ENCODE measurements around the gene CPNE5. TPM values are rescaled to one million over a fixed set of nuclear protein-coding genes. Genes with fewer than 3 reads are reported as not detected.

The CPNE5 gene
- polyA plus RNA-seq, 3 donors: 0.47 to 0.85 (median 0.82) TPM

DNA sequence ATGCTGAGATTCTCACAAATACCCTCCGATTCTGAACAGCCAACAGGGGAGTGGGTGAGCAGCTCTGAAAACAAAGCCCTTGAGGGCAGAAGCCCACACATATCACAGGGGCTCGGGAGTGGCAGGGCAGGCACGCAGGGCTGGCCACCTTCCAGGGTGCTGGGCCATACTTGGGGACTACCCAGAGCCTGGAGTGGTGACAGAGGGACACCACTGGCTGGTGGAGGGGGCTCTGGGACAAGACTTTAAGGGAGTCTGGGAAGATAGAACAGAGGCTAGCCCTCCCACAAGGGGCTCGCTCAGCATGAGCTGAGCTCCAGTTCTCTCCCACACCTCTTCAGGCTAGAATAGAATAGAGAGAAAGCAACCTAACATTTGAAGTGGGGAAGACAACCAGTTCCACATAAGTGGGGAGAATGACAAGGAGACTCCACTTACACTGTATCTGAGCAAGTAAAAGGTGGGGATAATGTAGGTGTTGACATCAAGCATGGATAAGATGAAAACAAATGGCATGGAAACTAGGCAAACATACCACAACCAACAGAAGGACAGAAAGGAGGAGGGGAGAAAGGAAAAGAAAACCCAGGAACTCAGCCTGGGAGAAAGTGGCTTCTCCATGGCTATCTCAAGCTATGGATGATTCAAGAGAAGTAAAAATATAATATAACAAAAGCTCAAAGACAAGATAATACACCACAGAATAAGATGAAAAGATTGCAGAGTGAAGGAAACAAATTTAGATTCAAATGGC, 28.4 kb upstream of the CPNE5 start:
- H3K27ac ChIP-seq (ENCODE audit: low read depth in 1 of 2, low read length in 2 of 2): no peak overlapping the region
- no peak overlapping the region for H3K9ac ChIP-seq (ENCODE audit: insufficient read depth, low read length, poor library complexity, severe bottlenecking)
- peaks cover 73 to 82% of the 10 kb centered on the region in 2 donors for H3K36me3 Mint-ChIP-seq
- no peaks in the 10 kb centered on the region for H4K20me1 ChIP-seq (ENCODE audit: insufficient read depth, low read length)
- H3K4me3 ChIP-seq (replicated peaks in 1 of 3; ENCODE audit: low read depth in 2 of 3, low read length in 3 of 3): no peak overlapping the region
- H3K27ac Mint-ChIP-seq: peak overlapping the region in 1 of 7 donors; percentile 19
- no peaks in the 10 kb centered on the region for H3K4me1 Mint-ChIP-seq
- no peaks in the 10 kb centered on the region for H3K27me3 ChIP-seq (ENCODE audit: control insufficient read depth in 2 of 2, insufficient read depth in 2 of 2, low read length in 2 of 2)
- no peak for DNase-seq
- intact Hi-C loops (cut with micrococcal nuclease): loop anchor here in 1 of 2 donors (10.0 kb wide), 1 partner anchor 93 kb away; no protein-coding TSS in a partner anchor
- TF ChIP-seq, protein P1, sequence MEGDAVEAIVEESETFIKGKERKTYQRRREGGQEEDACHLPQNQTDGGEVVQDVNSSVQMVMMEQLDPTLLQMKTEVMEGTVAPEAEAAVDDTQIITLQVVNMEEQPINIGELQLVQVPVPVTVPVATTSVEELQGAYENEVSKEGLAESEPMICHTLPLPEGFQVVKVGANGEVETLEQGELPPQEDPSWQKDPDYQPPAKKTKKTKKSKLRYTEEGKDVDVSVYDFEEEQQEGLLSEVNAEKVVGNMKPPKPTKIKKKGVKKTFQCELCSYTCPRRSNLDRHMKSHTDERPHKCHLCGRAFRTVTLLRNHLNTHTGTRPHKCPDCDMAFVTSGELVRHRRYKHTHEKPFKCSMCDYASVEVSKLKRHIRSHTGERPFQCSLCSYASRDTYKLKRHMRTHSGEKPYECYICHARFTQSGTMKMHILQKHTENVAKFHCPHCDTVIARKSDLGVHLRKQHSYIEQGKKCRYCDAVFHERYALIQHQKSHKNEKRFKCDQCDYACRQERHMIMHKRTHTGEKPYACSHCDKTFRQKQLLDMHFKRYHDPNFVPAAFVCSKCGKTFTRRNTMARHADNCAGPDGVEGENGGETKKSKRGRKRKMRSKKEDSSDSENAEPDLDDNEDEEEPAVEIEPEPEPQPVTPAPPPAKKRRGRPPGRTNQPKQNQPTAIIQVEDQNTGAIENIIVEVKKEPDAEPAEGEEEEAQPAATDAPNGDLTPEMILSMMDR (IDR thresholded peaks at IDR 0.05): no peak
- no peaks in the 10 kb centered on the region for H3K4me1 ChIP-seq (ENCODE audit: control insufficient read depth in 1 of 2, insufficient read depth in 2 of 2, low read length in 2 of 2)
- H2AFZ ChIP-seq (ENCODE audit: insufficient read depth, low read depth, low read length, poor library complexity, severe bottlenecking): no peak overlapping the region
- H3K4me3 Mint-ChIP-seq: no peak overlapping the region
- no peaks in the 10 kb centered on the region for H3K27me3 Mint-ChIP-seq (ENCODE audit: low read depth in 3 of 3)
- peaks cover 74% of the 10 kb centered on the region for H3K79me2 ChIP-seq (ENCODE audit: insufficient read depth, low read length)
- 100% methylated on average over 1 of the region's 4 CpGs for WGBS (ENCODE audit: insufficient coverage)
- H3K36me3 ChIP-seq (replicated peaks in 1 of 2; ENCODE audit: control insufficient read depth in 1 of 2, insufficient read depth in 2 of 2, low read length in 2 of 2): peaks cover 44 to 81% of the 10 kb centered on the region in 2 donors
- H3K9me3 ChIP-seq (replicated peaks in 1 of 2; ENCODE audit: control insufficient read depth in 1 of 2, insufficient read depth in 1 of 2, low read length in 2 of 2): no peaks in the 10 kb centered on the region
- no peak overlapping the region for H3K4me2 ChIP-seq (replicated peaks; ENCODE audit: extremely low read depth, low read length, poor library complexity, severe bottlenecking)
- H3K9me3 Mint-ChIP-seq: no peaks in the 10 kb centered on the region

DNA sequence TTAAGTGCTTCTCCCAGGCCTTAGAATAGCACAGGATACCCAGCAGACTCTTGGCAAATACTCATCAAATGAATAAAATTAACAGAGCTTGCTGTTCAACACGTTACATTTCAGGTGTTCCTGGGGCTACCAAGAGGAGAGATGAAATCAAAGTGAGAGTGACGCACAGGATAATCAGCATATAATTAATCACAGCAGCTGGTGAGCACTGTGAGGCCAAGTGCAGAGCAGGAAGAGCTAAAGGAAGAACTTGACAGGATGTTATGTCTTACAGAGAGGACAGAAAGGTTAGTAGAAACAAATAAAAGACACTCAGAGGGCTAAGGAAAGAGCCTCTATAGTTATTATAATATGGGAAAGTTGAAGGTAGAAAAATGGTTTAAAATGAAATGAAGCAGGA, 26.6 kb upstream of the CPNE5 start:
- H3K36me3 ChIP-seq (replicated peaks in 1 of 2; ENCODE audit: control insufficient read depth in 1 of 2, insufficient read depth in 2 of 2, low read length in 2 of 2): peaks cover 50 to 85% of the 10 kb centered on the region in 2 donors
- H3K4me2 ChIP-seq (replicated peaks; ENCODE audit: extremely low read depth, low read length, poor library complexity, severe bottlenecking): no peak overlapping the region
- TF ChIP-seq, protein P1 (IDR thresholded peaks at IDR 0.05): no peak
- no peaks in the 10 kb centered on the region for H3K4me1 Mint-ChIP-seq
- H3K79me2 ChIP-seq (ENCODE audit: insufficient read depth, low read length): peaks cover 60% of the 10 kb centered on the region
- WGBS (ENCODE audit: insufficient coverage): no CpG with 5 or more reads among the region's 2 CpGs
- no peak overlapping the region for H3K27ac ChIP-seq (ENCODE audit: low read depth in 1 of 2, low read length in 2 of 2)
- H3K9ac ChIP-seq (ENCODE audit: insufficient read depth, low read length, poor library complexity, severe bottlenecking): no peak overlapping the region
- peaks cover 75 to 94% of the 10 kb centered on the region in 2 donors for H3K36me3 Mint-ChIP-seq
- peak overlapping the region in 1 of 7 donors; percentile 63 for H3K27ac Mint-ChIP-seq
- no peaks in the 10 kb centered on the region for H3K4me1 ChIP-seq (ENCODE audit: control insufficient read depth in 1 of 2, insufficient read depth in 2 of 2, low read length in 2 of 2)
- H3K4me3 ChIP-seq (replicated peaks in 1 of 3; ENCODE audit: low read depth in 2 of 3, low read length in 3 of 3): no peak overlapping the region
- H3K27me3 Mint-ChIP-seq (ENCODE audit: low read depth in 3 of 3): no peaks in the 10 kb centered on the region
- H4K20me1 ChIP-seq (ENCODE audit: insufficient read depth, low read length): no peaks in the 10 kb centered on the region
- H3K4me3 Mint-ChIP-seq: no peak overlapping the region
- no peaks in the 10 kb centered on the region for H3K9me3 Mint-ChIP-seq
- H3K9me3 ChIP-seq (replicated peaks in 1 of 2; ENCODE audit: control insufficient read depth in 1 of 2, insufficient read depth in 1 of 2, low read length in 2 of 2): no peaks in the 10 kb centered on the region
- DNase-seq: no peak
- intact Hi-C loops (cut with micrococcal nuclease): loop anchor here in 1 of 2 donors (10.0 kb wide), 1 partner anchor 91 kb away; no protein-coding TSS in a partner anchor
- H2AFZ ChIP-seq (ENCODE audit: insufficient read depth, low read depth, low read length, poor library complexity, severe bottlenecking): no peak overlapping the region
- H3K27me3 ChIP-seq (ENCODE audit: control insufficient read depth in 2 of 2, insufficient read depth in 2 of 2, low read length in 2 of 2): no peaks in the 10 kb centered on the region

Data from CD14-positive monocyte (primary cell).